GM19397 (cell line): ENCODE measurements around the gene OTOA.
"Not testable (repeated sequence)": the region's sequence is repeated elsewhere in the genome, so short reads cannot be mapped to it uniquely, and the experiment has no call there.

Experiments
- ATAC-seq: cut with Tn5 transposase; IDR thresholded peaks from one replicate; pipeline ENCODE4 v1.9.1; 2021; ENCODE audit warnings: mild to moderate bottlenecking, moderate library complexity; ENCODE audit not compliant: unreplicated experiment

OTOA gene

DNA sequence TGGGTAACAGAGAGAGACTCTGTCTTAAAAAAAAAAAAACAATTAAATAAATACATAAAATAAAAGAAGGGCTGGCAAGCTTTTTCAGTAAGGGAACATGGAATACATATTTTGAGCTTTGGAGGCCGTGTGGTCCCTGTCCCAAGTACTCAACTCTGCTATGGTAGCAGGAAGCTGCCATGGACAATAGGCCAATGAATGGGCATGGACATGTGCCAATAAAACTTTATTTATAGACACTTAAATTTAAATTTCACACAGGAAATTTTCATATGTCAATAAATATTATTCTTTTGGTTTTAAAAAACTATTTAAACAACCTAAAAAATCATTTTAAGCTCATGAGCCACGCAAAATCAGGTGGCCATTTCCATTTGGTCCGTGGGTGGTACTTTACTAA is 3.8 kb downstream of the OTOA start:
- no peak for ATAC-seq

DNA sequence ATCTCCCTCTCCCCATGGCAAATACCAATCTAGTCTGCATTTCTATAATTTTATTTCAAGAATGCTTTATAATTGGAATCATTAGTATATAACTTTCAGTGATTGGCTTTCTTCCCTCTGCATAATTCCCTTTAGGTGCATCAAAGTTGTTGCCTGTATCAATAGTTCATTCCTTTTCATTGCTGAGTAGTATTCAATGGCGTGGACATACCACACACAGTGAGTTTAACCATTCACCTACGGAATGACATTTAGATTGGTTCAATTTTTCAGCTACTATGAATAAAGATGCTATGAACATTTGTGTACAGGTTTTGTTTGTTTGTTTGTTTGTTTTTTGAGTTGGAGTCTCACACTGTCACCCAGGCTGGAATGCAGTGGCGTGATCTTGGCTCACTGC is 9.7 kb downstream of the OTOA start:
- no peak for ATAC-seq

DNA sequence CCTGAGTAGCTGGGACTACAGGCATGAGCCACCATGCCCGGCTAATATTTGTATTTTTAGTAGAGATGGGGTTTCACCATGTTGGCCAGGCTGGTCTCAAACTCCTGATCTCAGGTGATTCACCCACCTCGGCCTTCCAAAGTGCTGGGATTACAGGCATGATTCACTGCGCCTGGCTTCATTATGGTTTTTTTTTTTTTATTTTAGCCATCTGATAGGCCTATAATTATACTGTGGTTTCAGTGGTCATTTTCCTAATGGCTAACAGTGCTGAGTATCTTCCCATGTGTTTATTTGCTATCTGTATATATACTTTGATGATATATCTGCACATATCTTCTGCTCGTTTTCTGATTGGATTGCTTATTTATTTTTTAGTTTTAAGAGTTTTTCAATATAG is 10.7 kb downstream of the OTOA start:
- not testable (repeated sequence) for ATAC-seq

DNA sequence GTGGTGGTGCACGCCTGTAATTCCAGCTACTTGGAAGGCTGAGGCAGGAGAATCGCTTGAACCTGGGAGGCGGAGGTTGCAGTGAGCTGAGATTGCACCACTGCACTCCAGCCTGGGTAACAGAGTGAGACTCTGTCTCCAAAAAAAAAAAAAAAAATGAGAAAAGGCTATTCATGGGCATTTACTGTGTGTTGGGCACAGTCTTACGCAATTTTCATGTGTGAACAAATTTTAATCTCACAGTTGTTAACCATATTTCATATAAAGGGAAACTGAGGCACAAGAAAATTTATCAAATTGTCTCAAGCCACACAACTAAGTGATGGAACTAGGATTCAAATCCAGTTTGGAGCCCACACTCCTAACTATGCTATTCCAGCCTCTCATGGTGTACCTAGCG is 16.9 kb downstream of the OTOA start:
- ATAC-seq: not testable (repeated sequence)

DNA sequence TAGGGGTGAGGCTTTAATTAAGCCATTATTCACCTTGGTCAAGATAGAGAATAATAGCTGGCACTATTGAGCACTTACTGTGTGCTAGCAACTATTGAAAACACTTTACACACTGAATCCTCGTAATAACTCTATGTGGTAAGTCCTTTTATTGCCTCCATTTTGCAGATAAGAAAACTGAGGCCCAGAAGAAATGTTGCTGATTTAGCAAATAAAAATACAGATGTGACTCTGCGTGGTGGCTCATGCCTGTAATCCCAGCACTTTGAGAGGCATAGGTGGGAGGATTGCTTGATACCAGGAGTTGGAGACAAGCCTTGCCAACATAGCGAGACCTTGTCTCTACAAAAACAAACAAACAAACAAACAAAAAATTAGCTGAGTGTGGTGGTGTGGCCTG is 19.4 kb downstream of the OTOA start:
- no peak for ATAC-seq

DNA sequence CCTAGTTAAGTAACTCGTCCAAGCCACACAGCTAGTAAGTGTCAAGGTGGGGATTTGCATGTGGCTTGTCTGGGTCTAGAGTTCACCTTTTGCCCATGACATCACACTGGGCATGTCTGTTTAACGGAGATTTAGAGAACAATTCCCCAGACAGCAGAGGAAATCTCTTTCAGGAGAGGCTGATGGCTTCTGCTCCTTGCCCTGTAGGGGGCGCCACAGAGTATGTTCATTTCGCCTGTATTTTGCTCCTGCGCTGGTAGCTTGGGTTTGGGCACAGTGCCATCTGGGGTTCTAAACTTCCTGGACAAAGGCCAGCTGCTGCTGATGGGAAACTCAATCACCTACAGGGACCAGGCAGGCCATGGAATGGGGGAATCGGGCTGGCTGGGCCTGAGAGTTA is 20.4 kb downstream of the OTOA start:
- ATAC-seq: no peak

DNA sequence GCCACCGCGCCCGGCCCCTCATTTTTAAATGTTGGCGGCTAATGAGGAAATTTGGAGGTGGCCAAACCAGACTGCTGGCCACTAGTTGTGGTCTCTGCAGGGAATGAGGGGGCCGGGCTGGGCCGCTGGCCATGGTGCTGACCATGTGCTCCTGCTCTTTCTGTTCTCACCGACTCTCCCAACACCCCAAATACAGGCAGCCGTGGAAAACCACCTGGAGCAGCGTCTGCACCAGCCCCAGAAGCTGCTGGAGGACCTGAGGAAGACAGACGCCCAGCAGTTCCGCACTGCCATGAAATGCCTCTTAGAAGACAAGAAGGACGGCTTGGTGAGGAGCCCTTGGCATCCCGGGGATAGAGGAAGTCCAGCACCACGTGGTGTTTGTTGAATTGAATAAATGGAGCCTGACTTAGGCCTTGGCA is 21.3 kb downstream of the OTOA start:
- no peak for ATAC-seq

DNA sequence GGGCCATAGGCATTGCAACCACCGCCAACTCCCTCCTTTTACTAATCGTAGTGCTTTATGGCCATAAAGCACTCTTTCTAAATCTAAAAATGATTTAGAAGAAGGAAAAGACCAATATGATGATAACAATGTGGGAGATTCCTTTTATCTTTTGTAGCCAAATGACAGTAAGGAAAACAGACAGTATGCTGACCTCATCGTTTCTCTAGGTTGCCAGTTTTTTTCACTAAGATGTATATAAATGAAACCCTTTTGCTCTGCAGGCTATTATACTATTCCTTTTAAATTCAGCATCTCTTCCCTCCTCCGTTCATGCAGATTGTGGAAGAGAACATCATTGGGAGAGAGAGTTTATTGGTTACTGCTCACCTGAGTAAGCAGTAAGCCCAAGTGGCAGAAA is 25.3 kb downstream of the OTOA start:
- ATAC-seq: no peak

DNA sequence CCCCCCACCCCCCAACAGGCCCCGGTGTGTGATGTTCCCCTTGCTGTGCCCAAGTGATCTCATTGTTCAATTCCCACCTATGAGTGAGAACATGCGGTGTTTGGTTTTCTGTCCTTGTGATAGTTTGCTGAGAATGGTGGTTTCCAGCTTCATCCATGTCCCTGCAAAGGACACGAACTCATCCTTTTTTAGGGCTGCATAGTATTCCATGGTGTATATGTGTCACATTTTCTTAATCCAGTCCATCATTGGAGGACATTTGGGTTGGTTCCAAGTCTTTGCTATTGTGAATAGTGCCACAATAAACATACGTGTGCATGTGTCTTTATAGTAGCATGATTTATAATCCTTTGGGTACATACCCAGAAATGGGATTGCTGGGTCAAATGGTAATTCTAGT is 27.2 kb downstream of the OTOA start:
- ATAC-seq: not testable (repeated sequence)

DNA sequence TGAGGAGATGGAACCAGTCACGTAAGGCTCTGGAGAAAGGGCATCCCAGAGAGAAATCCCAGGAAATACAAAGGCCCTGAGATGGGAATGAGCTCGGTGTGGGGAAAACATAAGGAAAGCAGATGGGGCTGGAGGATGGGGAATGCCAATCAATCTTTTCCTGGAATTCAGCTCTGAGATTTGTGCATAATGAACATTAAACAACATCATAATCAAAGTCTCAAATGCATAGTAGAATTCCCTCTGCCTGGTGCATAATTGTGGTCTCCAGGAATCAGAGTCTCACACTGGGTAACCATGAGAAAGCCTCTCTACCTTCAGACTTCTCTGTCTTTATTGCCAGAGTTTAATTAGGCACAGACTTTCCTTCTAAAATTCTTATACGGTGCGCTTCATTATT is 30.8 kb downstream of the OTOA start:
- no peak for ATAC-seq

DNA sequence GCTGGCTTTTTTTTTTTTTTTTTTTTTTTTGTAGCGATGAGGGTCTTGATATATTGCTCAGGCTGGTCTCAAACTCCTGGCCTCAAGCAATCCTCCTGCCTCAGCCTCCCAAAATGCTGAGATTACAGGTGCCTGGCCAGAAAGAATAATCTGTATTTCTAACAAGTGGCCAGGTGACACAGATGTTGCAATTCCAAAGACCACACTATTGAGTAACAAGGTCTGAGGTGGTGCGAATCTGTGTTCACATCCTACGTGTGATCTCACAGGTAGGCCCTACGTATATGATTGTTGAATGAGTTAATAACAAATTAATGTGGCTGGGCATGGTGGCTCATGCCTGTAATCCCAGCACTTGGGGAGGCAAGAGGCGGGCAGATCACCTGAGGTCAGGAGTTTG is 33.3 kb downstream of the OTOA start:
- ATAC-seq: no peak

DNA sequence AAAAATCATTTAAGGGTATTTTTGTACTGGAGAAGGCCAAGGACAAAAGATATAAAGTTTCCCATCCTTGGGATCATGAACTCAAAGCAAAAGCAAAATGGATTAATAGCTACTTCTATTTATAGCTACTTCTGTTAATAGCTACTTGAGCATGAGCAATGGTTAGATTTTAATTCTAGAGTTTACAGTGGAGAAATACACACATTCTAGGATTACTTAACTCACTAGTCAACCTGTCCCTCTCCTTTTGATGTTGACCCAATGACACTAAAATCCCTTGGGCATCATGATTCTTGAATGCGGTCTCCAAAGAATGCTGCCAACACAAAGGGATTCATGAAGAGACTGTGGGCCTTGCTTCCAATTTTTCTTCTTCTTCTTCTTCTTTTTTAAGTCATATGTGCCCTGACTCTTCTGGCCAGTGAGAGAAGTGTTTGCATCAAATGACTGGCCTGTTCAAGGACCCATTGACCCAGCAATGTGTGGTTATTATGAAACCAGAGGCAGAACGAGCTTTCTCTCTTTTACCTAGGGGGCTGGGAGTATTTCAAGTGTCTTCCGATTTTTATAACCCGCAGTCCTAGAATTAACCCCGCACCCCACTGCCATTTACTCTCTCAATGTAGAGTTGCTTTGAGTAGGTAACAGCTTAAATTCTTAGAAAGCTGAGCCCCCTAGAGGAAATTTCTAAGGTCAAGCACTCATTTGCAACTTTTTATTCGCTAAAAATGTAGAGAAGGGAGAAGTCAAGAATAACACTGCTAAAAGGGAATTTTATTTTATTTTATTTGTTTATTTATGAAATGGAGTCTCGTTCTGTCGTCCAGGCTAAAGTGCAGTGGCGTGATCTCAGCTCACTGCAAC is 34.6 kb downstream of the OTOA start:
- ATAC-seq: no peak

DNA sequence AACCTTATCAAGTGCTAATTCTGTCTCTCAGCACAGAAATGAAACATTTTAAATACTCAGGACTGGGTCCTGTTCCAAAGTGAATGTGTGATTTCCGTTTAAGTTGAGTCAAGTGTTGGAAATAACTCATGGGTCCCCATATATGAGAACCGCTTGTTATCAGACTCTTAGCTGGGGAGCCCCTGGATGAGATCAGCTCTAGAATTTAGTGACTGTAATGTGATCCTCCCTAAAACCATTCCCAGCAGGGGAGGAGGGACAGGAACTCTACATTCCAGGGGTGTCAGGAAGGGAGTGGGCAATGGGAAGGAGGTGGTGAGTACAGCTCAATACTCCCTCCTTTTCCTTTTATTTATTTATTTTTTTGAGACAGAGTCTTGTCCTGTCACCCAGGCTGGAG is 37.5 kb downstream of the OTOA start:
- no peak for ATAC-seq

DNA sequence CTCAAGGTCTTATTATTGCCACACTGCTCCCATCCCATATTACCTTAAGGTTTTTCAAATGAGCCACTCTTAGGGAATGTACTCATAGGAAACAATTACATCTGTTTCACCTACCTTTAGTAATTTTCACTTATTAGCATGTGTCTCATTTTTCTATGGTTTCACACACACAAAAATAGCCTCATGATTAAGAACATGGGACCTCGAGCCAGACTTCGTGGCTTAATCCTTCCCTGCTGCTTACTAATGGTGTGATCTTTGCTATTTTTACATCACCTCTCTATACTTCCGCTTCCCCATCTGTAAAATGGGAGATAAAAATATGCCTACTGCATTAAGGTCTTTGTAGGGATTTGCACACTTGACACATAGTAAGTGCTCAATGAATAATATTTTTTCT is 38.5 kb downstream of the OTOA start:
- no peak for ATAC-seq

DNA sequence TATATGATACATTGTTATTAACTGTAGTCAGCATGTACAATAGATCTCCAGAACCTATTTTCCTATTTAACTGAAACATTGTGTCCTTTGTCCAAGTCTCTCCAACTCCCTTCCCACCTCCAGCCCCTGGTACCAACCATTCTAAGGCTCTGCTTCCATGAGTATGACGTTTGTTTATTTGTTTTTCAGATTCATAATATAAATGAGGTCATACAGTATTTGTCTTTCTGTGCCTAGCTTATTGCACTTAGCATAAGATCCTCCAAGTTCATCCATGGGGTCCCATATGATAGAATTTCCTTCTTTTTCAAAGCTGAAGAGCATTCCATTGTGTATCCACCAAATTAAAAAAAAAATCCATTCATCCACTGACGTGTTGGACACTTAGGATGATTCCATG is 39.4 kb downstream of the OTOA start:
- no peak for ATAC-seq

DNA sequence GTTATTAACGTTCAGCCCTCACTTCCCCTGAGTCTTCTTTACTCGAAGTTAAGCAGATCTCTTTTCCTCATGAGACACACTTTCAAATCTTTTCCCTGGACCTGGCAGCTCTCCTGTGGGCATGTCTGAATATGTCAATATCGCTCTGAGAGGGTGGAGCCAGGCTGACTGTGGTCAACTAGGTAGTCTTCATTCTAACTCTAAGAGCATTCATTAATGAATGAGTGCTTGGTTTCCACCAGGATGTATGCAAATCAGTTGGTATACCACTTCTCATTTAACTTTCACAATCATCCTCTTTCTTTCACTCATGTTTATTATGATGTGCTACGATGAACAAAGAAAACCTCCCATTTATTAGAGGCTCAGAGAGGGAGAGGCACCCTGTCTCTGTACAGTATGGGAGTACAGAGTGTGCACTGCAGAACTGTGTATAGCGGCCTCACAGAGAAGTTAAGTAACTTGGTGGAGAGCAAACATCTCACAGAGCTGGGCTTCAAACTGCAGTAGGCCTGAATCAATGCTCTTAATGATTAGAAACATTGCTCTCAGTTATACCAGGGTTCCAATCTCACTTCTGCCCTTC is 39.9 kb downstream of the OTOA start:
- ATAC-seq: peak; percentile 74

DNA sequence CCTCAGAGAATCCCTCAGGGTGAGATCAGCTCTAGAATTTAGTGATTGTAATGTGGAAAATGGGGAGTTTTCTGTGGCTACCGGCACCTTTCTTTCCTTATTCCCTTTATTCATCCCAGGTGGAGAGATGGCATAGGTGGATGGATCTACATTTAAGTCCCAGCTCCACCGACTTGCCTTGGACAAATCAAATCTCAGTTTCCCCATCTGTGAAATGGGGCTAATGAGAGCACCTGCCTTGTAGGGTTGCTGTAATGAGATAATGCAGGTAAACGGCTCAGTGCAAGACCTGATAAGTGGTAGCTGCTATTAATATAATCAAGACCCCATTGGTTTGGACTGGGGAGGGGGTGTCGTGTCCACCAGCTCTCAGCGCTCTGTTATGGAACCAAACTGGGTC is 40.5 kb downstream of the OTOA start:
- ATAC-seq: no peak

DNA sequence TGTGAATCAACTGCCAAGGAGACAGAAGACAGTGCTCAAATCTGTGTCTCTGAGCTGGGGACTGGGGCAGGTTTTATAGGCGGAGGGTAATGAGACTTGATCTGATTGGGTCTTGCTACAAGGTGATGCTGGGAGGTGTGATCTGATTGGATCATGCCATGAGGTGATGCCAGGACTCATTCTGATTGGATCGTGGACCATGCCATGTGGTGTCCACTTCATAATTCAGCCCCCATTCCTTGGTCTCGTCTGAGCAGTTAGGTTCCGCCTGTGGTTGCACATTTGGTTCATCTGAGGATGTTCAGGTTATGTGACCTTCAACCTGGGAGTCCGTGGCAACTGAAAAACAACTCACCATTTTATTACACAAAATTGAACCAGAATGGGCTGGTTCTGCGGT is 41.0 kb downstream of the OTOA start:
- no peak for ATAC-seq

DNA sequence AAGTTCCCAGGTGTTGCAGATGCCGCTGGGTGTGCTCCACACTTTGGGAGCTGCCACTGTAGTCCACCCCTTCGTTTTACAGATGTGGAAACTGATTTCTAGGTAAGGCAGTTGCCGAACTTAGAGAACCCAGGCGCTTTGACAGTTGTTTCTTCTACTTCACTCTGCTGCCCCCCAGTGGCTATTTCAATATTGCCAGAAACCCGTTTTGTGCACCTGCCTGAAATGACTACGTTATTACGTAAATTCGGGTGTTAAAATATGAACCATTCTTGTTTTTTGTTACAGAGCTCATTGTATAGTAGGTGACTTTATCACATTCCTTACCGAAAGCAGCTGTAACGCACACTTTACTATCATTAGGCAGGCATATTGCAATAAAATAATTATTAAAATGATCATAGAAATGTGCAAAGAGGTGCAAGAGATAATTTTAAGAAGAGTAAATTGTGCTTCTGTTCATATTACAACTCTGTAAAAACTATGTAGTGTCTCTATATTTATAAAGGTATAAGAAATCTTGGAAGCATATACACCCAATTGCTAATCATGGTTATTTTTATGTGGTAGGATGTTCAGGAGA is 44.9 kb downstream of the OTOA start:
- no peak for ATAC-seq

DNA sequence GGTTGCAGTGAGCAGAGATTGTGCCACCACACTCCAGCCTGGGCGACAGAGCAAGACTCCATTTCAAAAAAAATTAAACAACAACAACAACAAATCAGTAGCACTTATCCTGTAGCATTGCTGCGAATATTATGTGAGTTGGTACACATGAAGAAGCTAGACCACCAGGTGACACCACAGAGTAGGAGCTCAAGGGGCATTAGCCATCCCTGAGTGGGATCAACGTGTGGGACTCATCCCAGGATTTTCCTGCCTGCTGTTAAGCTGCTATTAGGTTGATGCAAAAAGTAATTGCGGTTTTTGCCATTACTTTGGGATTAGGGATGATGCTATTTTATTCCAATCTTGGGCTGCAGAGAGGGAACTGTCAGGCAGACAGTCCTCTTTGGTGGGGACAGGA is 47.2 kb downstream of the OTOA start:
- ATAC-seq: no peak

DNA sequence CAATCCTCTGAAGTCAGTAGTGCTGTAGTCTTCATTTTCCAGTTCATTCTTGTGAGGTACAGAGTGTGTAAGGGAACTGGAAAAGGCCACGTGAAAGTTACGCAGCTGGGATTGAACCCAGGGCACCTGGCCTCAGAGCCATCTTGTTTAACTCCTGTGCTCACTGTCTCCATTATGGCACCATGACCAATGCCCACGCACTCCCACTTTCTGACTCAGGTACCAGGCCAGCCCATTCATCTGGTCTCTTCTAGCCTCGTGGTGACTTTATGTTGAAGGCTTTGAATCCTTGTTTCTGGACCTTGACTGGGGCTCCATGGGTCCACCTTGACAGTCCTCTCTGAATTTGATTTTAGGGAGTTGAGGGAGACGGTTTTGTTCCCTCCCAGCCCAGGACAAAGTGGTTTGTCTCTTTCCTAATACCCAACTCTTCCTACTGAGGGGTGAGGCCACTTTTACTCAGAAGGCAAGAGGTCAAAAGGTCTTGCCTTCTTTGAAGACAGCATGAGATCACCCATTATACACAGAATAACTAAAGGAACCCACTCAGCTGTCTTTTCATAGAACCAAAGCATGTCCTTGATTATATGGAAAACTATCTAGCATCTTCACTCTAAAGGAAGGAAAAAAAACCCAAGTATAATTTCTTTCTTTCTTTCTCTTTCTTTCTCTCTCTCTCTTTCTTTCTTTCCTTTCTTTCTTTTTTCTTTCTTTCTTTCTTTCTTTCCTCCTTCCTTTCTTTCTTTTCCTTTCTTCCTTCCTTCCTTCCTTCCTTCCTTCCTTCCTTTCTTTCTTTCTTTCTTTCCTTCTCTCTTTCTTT is 50.0 kb downstream of the OTOA start:
- ATAC-seq: no peak

DNA sequence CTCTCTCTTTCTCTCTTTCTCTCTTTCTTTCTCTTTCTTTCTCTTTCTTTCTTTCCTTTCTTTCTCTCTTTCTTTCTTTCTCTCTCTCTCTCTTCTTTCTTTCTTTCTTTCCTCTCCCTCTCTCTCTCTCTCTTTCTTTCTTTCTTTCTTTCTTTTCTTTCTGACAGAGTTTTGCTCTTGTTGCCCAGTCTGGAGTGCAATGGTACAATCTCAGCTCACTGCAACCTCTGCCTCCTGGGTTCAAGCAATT is 50.5 kb downstream of the OTOA start:
- not testable (repeated sequence) for ATAC-seq
